ENCODE data around the gene DSPP. TPM values are rescaled to one million over a fixed set of nuclear protein-coding genes. Genes with fewer than 3 reads are reported as not detected.

DSPP gene
- total RNA-seq, 6 experiments from 2014 or later, result not detected

DNA sequence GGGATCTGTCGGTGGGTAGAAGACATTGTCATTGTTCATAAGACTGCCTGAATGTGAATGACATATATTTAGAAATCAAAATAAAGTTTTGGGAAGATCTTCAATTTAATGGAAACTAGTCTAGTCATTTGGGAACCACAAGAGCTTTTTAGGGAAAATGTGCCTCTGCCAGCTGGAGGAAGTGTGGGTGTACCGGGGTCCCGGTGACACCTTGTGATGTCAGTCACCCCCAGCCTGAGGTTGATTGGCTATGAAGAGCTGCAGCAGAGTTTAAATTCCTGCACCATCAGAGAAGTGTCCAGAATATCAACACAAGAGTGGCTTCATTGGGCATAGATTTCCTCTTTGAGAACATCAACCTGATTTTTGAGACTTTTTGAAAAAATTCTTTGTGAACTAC, 41.7 kb downstream of the DSPP start, which contains the start of gene DMP1:
DMP1 (plus strand) TSS at position 301 of the 400 bp plus-strand sequence. CDS start 6,213 bp downstream, outside the sequence.
- H3K27ac Mint-ChIP-seq, result no peak within 1 kb of the TSS
- H3K27me3 Mint-ChIP-seq (ENCODE audit: insufficient read depth), result no peaks in the 10 kb centered on the region; the same call in 1 of the 2 replicates
- TF ChIP-seq, protein P1, sequence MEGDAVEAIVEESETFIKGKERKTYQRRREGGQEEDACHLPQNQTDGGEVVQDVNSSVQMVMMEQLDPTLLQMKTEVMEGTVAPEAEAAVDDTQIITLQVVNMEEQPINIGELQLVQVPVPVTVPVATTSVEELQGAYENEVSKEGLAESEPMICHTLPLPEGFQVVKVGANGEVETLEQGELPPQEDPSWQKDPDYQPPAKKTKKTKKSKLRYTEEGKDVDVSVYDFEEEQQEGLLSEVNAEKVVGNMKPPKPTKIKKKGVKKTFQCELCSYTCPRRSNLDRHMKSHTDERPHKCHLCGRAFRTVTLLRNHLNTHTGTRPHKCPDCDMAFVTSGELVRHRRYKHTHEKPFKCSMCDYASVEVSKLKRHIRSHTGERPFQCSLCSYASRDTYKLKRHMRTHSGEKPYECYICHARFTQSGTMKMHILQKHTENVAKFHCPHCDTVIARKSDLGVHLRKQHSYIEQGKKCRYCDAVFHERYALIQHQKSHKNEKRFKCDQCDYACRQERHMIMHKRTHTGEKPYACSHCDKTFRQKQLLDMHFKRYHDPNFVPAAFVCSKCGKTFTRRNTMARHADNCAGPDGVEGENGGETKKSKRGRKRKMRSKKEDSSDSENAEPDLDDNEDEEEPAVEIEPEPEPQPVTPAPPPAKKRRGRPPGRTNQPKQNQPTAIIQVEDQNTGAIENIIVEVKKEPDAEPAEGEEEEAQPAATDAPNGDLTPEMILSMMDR (IDR thresholded peaks at IDR 0.05), result no peak
- no peaks in the 10 kb centered on the region for H3K36me3 Mint-ChIP-seq (ENCODE audit: low read depth)
- H3K4me1 Mint-ChIP-seq (ENCODE audit: low read depth), result no peaks in the 10 kb centered on the region
- no peak for DNase-seq
- no peaks in the 10 kb centered on the region for H3K9me3 Mint-ChIP-seq
- H3K4me3 Mint-ChIP-seq, result no peak within 1 kb of the TSS

- no peaks in the 10 kb centered on the region for H3K9me3 Mint-ChIP-seq
- H3K4me1 Mint-ChIP-seq (ENCODE audit: low read depth), result no peaks in the 10 kb centered on the region
- H3K27ac Mint-ChIP-seq, result no peak overlapping the region
- no peak overlapping the region for H3K4me3 Mint-ChIP-seq
- no peaks in the 10 kb centered on the region; the same call in 1 of the 2 replicates for H3K27me3 Mint-ChIP-seq (ENCODE audit: insufficient read depth)
- DNase-seq, result no peak
- TF ChIP-seq, protein P1 (IDR thresholded peaks at IDR 0.05), result no peak
- no peaks in the 10 kb centered on the region for H3K36me3 Mint-ChIP-seq (ENCODE audit: low read depth)
Measured at GRCh38 chr4:87650938-87651337, 42.6 kb downstream of the DSPP start.

DNA sequence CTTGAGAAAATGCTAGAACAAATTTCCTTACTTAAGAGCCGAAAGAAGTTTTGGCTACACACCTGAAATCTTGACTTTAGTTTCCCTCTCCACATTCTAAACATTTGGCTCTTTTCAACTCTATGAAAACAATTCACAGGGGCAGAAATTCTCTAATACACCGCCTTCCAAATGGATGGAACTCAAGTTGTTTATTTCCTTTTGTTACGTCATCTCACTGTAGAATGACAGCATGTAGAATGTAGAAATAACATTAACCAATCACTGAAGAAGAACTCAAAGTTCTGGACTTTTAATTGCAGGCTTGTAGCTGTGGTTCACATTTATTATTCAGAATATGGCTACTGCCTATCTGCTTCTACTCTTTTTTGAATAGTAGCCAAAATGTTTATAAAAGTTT, 43.6 kb downstream of the DSPP start:
- Mint-ChIP-seq H3K4me3 (no peak overlapping the region), H3K9me3 (no peaks in the 10 kb centered on the region), H3K4me1 (ENCODE audit: low read depth) (peaks cover under 1% of the 10 kb centered on the region; the same call in 1 of the 2 replicates), H3K36me3 (ENCODE audit: low read depth) (no peaks in the 10 kb centered on the region), H3K27ac (no peak overlapping the region), H3K27me3 (ENCODE audit: insufficient read depth) (no peaks in the 10 kb centered on the region; the same call in 1 of the 2 replicates)
- TF ChIP-seq, protein P1 (IDR thresholded peaks at IDR 0.05), result no peak
- DNase-seq, result no peak

DNA sequence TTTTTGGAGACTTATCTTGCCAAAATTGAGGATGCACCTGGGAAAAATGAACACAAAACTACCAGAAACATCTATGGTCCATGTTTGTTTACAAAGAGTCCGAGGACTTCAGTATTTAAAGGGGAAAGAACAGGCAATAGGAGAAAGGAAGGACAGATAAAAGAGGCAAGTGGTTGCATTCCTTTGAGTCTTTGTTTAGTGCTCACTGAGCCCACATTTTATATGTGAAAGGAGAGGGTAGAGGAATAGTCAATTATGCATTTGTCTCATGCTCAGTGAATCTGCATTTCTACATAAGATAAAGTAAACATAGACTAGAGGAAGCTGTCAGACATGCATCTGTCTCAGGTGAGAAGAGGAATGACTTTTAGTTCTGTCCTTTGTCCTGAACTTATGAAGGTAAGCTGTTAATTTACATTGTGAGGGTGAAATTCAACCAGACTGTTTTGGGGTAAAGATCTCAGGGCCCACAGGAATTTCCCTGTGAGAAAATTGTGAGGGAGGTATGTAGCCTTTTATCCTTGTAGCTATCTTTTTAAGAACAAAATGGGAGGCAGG, 46.2 kb downstream of the DSPP start:
- Mint-ChIP-seq H3K36me3 (ENCODE audit: low read depth) (no peaks in the 10 kb centered on the region), H3K4me1 (ENCODE audit: low read depth) (peaks cover 24% of the 10 kb centered on the region), H3K27ac (no peak overlapping the region), H3K9me3 (no peaks in the 10 kb centered on the region), H3K4me3 (no peak overlapping the region), H3K27me3 (ENCODE audit: insufficient read depth) (no peaks in the 10 kb centered on the region)
- TF ChIP-seq, protein P1 (IDR thresholded peaks at IDR 0.05), result no peak
- DNase-seq, result no peak

DNA sequence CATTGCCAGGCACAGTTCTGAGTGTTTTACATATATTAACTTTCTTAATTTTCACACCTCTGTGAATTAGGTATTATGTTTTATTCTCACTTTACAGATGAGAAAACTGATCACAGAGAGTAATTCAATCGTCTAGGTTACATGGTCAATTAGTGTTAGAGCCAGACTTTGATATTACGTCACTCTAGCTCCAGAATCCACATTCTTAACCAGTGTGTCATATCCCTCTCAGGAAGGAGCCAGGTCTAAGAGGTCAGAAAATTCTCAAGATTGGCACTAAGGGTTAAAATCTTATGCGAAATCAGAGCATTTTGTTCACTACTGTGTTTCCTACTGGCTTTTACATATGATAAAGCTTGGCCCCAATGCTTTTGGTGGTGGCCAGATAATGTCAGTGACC, 49.2 kb downstream of the DSPP start:
- Mint-ChIP-seq H3K27ac (no peak overlapping the region), H3K9me3 (no peaks in the 10 kb centered on the region), H3K4me3 (no peak overlapping the region), H3K36me3 (ENCODE audit: low read depth) (no peaks in the 10 kb centered on the region), H3K4me1 (ENCODE audit: low read depth) (peaks cover 27% of the 10 kb centered on the region), H3K27me3 (ENCODE audit: insufficient read depth) (peaks cover 1% of the 10 kb centered on the region)
- peak; percentile 23 for DNase-seq
- TF ChIP-seq, protein P1 (IDR thresholded peaks at IDR 0.05), result no peak

Measured in HFFc6 (cell line).